Esophagus muscularis mucosa (tissue), 3 donors: ENCODE measurements around the gene PELO.
A peak's percentile ranks its signal among the peaks of the same experiment; 100 is the strongest.

Experiments used
- POLR2AphosphoS5 ChIP-seq, 2 donors: sonication (generic); formaldehyde crosslinking; IDR thresholded peaks; one replicate each; pipeline ENCODE4 v1.6.1; 2017; ENCODE audit warnings: antibody characterized with exemption in 2 of 2
- TF ChIP-seq, protein P1 (sequence below), 3 experiments: fragments of 200-600 bp in 2 of 3; fragments of 450-650 bp in 1 of 3; sonication (generic) in 2 of 3; IDR thresholded peaks; one replicate each; pipeline ENCODE4 v1.5.1; 2017 to 2019; ENCODE audit warnings: antibody characterized with exemption in 3 of 3, mild to moderate bottlenecking in 2 of 3, moderate library complexity in 1 of 3

DNA sequence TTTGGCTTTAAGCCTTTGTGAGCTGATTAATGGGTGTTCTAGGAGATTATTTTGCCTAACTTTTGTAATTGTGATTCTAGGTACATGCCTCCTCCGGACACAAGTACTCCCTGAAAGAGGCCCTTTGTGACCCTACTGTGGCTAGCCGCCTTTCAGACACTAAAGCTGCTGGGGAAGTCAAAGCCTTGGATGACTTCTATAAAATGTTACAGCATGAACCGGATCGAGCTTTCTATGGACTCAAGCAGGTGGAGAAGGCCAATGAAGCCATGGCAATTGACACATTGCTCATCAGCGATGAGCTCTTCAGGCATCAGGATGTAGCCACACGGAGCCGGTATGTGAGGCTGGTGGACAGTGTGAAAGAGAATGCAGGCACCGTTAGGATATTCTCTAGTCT lies 13.6 kb downstream of the PELO start:
- TF ChIP-seq POLR2AphosphoS5 (IDR thresholded peaks at IDR 0.05) = peak; percentile 4 to 44
- TF ChIP-seq, protein P1, sequence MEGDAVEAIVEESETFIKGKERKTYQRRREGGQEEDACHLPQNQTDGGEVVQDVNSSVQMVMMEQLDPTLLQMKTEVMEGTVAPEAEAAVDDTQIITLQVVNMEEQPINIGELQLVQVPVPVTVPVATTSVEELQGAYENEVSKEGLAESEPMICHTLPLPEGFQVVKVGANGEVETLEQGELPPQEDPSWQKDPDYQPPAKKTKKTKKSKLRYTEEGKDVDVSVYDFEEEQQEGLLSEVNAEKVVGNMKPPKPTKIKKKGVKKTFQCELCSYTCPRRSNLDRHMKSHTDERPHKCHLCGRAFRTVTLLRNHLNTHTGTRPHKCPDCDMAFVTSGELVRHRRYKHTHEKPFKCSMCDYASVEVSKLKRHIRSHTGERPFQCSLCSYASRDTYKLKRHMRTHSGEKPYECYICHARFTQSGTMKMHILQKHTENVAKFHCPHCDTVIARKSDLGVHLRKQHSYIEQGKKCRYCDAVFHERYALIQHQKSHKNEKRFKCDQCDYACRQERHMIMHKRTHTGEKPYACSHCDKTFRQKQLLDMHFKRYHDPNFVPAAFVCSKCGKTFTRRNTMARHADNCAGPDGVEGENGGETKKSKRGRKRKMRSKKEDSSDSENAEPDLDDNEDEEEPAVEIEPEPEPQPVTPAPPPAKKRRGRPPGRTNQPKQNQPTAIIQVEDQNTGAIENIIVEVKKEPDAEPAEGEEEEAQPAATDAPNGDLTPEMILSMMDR (IDR thresholded peaks at IDR 0.05) = no peak
